GM19372 (cell line): ENCODE measurements around the gene UBE2G2.
A peak's percentile ranks its signal among the peaks of the same experiment; 100 is the strongest.

Experiments used
- ATAC-seq: cut with Tn5 transposase; IDR thresholded peaks from one replicate; pipeline ENCODE4 v1.9.1; 2021; ENCODE audit warnings: mild to moderate bottlenecking, low read depth, moderate library complexity; ENCODE audit not compliant: unreplicated experiment

The UBE2G2 gene, protein sequence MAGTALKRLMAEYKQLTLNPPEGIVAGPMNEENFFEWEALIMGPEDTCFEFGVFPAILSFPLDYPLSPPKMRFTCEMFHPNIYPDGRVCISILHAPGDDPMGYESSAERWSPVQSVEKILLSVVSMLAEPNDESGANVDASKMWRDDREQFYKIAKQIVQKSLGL

DNA sequence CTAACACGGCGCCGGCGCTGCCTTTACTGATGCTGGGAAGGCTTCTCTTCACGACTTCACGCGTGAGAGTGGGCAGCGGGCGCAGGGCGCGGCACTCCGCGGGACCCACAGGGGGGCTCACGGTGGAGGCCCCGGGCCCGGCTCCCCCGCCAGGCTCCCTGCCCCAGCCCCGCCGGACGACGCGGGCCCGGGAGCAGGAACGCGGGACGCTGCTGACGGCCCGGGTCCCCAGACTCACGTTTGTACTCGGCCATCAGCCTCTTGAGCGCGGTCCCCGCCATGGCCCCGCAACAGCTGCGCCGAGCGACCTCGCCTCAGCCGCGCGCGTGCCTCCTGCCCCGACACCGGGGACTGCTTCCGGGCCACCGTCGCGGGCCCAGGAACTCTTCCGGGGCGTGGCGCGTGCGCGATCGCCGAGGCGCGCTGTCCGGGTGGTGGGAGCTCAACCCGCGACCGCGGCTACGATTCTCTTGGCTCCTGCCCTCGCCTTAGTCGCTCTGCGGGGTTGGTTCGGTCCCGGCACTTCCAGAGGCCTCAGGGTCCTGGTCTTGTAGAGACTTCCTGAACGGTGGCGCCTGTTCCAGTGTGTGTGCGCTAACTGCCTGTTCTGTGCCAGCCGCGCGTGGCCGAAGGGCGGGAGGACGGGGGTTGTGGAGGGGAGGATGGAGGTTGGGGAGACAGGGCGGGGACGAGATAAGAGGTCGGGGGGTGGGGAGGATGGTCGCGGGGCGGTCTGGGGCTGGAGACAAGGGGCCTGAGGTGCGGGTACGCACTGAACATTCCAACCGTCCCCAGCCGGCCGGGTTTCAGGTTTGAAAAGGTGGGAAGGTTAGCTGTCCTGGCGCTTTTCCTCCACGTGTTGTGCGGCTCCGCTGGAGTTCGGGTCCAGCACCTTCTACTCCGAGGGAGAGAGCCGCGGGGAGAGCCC is at the start of gene UBE2G2:
Gene UBE2G2, minus strand, starts transcription at position 353 of the 928 bp plus-strand sequence. Its CDS starts 72 bp downstream, at position 281.
- peak; percentile 76 for ATAC-seq

DNA sequence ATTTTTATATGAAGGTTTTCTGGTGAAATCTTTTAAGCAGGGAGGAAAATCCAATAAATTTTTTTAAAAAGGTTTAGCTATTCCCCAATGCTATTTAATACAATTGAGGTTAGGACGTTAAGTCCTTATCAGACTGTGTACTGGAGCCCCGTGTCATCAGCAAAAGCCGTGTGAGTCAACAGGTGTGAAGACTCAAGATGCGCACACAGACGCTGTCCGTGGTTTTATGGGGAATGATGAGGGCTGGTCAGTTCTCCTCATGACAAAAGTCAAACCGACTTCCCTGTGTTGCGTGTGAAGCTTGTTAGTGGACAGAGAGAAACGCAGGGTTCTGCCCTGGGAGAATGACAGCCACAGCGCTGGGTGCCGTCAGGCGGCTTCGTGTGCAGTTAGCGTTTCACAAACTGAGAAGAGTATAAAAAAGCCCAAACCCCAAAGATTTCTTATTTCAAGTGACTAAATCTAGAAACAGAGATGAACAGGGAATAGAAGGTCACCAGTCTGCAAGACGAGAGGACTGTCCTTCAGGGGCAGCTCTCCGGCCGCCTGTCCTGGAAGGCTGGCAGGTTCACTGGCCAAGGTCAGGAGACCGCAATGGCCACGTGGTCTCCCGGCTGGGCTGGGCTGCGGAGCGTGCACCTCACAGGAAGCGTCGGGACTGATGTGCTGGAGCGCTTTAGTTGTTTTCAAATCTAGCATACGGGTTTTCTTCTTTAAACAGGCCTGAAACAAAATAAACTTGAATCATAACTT is 49.5 kb upstream of the UBE2G2 start:
- ATAC-seq: no peak

DNA sequence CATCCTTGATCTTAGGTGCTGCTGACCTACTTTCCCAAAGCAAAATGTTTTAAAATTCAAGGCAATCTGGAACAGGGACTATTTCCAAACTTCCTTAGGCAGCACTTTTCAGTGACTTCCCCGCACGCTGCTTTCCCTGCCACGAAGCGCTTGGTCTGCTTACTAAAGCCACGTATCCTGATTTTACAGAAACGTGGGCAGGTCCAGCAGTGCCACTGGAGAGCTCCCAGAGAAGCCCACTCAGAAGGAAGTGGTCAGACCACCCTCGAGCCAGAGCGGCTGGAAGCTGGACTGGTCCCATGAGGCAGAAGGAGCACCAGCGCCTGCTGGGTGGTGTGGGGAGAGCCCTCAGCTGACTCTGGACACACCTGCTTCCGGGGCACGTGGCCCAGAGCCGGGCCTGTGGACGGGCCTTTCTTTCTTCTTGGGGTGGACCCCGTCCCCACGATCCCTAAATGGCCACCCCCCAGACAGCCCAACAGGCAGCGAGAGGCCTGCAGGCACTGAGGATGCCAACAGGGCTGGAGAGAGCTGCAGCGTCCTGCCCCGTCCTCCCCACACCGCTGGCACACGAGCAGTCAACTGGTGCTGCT is 48.7 kb upstream of the UBE2G2 start:
- ATAC-seq: no peak

DNA sequence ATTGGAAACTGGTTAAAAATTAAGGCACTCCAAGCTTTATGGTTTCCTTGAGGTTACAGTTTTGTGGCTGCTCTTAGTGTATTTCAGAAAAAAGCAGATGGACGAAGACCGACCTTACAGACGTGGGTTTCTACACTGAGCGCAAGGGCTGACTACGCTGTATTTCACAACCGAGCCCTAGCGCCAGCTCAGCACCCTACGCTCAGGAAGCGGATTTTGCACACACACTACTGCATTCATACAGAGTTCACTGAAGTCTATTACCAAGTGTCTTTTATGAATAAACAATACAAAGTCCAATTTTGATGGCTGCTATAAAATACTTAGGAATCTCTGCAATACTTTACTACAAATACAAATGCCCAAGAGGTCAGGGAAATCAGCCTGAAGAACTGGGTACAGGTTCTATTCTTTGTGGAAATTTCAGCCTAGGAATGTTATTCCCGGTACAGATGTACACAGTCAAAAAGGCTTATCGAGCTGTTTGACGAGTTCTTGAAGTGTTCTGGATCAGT is 48.1 kb upstream of the UBE2G2 start:
- no peak for ATAC-seq

DNA sequence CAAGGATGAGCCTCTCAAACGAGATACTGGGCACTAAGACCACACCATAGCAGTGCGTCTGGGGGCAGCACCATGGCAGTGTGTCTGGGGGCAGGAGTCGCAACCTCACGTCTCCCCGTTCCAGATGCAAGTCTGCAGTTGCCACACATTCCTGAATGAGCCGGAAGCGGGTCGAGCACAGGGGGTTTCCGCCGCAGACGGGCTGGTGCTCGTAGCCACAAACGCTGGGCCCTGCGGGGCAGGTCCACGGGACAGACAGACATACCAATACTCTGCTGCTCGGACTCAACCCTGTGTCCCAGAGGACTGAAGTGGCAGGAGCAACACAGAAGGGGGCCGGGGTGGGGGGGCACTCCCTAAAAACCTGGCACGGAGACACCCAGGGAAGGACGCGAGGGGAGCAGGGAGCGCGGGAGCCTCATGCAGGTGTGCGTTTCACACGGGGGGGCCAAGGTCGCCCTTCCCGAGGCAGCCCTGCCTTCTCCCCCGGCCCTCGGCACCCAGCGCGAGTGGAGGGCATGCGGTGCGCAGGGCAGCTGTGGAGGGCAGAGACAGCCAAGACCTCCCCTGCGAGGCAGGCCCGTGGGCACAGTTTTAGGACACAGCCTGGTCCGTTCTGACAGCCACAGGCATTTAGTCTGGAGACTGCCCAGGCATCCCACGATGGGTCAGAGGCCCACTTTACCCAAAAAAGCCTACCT is 47.4 kb upstream of the UBE2G2 start:
- no peak for ATAC-seq

DNA sequence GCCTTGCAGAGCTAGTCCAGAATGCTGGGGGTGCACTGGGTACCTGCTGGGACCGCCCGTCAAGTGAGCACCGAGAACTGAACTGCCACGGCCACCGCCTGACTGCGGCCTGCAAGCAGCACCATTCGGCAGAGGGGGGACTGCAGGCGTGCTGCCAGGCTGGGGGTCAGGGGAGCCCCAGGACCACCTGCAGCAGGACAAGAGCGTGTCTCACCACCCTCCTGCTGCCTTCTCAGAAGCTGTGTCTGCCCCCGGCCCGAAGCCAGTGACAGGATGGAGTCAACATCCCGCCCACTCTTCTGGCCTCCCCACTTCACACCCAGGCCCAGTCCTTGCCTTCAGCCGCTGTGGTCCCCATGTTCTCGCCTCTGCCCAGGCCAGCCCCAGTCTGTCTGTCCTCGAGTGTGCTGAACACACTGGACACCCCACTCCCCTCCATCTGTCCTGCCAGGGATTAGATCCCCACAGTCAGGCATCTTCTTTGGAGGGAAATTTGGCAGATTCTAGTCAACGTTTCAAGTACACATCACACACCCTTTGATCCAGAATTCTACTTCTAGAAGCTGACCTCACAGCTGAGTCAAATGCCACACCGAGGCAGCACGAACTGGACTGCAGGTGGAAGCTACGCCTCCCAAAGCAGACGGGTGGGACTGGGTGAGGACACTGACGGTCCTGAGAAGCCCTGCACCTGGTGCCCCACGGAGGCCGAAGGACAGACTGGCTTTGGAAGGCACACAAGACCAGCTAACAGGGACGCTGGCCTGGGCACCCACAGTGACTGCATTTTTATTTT is 45.8 kb upstream of the UBE2G2 start:
- no peak for ATAC-seq

DNA sequence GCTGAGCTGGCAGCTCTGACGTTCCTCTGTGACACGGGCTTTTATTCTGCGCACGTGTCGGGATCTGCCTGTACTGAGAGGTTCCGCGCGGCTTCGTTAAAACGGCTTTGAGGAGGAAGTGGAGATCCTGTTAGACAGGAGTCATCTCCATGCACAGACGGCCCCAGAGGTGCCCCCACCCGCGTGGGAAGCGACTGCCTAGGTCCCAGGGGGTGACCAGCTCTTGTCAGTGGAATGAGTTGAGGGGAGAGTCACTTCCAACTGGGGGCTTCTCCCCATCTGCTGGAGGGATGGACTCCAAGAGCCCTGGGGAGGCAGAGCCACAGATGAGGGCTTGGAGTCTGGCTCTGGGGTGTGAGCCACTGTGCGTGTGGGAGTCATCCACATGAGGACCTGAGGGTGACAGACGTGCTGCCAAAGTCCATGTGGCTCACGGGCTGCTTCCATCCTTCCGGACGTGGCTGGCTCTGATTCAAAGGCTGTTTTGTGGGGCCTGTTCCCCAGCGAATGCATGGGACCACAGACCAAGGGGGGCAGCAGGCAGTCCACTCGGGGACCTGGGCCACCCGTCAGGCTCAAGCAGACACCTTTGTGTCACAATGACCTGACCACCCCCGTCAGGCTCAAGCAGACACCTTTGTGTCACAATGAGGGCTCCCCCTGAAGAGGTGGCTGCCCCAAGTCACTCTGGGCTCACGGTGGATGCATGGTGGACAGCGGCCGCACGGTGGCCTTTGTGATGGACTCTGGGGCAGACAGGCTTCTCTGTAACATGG is 45.1 kb upstream of the UBE2G2 start:
- ATAC-seq: no peak

DNA sequence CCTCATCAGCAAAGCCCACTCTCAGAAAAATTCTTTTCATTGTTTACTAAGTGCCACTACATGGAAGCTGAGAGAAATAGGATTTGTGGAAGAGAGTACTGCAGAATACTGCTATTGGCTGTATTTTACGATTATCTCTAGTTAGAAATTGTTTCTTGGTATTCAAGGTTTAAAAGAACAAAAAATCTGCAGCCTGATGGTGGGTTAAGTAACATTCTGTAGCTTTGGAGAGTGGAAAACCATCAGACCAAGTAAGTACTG is 44.5 kb upstream of the UBE2G2 start:
- ATAC-seq: no peak

DNA sequence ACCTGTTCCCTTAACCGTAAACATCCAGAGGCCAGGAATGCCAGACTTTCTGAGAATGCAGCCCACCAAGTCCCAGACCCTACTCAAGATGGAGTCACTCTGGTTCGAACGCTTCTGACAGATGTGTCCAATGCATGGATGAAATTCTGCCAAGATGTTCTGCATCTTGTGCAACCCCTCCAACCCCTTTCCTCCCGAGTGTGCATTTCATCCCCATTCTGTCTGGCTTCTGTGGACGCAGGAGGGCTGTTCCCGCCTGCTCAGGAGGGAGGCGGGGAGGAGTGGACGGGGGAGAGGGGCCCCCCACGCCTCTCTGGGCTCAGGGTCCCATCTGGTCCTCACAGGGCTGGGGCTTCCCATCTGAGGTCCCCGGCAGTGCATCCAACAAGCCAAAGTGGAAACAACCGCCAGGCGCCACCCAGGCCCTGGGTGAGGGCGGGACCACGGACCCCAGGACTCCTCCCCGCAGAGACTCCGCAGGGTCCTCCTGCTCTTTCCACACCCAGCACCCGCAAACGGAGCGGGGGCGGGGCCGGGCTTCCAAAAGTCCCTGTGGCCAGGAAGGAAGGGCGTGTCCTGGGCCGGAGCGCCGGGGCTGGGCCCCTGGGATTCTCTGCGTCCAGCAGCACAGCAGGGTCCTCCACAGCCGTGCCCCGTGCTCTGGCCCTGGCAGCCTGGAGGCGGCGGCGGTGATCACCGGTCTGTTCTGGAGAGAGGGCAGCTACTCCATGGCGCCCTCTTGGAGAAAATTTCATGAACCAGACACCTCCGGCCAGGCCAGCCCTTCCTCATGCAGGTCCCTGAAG is 44.0 kb upstream of the UBE2G2 start:
- ATAC-seq: no peak

DNA sequence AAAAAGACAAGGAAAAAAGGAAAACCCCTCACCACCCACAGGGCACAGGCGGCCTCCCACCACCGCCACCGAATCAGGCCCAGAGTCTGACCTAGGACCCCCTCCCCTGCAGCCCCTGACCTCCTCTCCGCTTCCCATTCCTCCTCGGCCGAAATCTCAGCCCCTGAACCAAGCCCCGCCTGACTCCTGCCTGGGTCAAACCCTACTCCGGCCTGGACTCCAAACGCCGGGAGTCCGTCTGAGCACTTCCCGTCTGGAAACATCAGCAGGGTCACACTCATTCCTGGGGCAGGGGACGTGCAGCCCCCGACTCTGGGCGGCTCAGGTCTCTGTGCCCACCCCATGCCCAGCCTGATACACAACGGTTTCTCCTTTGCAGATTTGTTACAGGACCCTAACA is 42.6 kb upstream of the UBE2G2 start:
- ATAC-seq: no peak

DNA sequence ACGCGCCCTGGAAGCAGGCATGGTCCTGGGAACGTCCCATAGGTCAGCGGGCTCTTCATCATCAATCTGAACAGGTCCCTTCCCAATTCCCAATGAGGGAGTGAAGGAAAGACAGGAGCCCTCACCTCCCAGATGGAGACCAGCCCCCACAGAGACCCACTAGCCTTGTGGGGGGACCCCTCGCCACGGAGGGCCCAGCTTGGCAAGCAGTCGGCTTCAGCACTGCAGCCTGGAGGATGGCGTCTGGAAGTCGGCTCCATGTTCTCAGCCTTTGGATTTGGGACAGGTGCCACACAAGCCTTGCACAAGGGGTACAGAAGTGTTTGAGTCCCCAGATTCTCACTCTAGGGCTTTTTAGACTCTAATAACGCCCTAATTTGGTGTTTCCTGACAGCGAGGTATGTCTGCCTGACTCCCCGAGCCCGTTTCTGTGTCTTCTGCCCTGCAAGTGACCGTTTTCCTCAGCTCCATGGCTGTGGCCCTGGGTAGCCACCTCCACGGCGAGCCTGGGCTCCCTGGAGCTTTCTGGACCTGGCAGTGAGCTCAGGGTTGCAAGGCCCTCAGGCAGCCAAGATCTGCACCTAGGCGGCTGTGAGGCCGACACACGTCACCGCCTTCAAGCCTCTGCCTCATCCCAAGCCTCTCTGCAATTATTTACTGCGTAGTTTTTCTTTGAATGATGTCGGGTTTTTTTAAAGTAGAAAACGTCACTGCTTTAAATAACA is 41.3 kb upstream of the UBE2G2 start:
- ATAC-seq: no peak

DNA sequence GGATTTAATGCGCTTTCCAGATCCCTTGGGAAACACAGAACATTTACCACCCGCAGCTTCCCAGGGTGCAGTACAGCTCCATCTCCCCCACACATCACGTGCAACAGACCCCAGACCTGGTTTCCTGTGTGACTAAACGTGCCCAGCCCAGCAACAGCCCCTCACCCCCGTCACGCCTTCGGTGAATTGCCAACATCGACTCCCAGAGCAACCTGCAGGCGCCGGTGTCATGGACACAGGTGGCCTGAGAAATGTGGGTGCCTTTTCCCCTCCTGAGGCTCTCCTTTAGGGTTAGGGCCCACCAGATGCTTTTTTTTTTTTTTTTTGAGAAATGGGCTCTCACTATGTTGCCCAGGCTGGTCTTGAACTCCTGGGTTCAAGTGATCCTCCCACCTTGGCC is 40.5 kb upstream of the UBE2G2 start:
- ATAC-seq: no peak

DNA sequence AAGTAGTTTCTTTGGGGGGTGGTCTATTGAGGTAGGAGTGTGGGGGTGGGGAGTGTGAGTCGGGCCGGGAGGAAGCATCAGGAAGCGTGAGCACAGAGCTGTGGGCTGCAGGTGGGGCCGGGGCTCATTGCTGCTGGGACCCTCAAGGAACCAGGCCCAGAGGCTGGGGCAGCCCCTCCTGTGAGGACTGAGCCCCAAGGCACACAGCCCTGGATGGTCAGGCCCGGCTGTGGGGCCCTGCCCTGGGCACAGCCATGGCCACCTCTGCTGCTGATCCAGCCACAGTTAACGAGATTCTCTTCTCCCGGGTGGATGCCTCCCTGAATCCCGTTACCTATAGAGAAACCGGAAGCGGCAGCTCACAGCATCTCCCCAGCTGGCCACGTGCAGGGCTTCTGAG is 39.2 kb upstream of the UBE2G2 start:
- ATAC-seq: no peak

DNA sequence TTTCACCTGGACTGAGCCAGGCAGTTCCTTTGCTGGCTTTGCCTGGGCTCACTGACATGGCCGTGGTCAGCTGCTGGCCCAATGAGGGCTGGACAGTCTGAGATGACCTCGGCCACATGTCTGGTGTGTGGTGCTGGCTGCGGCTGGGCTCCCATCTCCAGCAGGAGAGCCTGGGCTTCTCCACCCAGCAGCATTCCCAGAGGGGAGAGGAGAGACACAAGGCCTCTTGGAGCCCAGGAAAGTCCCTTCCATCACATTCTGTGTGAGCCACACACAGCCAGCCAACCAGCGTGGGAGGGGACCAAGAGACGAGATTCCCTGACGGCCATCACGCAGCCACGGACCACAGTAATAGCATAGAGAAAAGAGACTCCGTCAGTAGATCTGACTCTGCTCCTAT is 37.3 kb upstream of the UBE2G2 start:
- ATAC-seq: no peak

DNA sequence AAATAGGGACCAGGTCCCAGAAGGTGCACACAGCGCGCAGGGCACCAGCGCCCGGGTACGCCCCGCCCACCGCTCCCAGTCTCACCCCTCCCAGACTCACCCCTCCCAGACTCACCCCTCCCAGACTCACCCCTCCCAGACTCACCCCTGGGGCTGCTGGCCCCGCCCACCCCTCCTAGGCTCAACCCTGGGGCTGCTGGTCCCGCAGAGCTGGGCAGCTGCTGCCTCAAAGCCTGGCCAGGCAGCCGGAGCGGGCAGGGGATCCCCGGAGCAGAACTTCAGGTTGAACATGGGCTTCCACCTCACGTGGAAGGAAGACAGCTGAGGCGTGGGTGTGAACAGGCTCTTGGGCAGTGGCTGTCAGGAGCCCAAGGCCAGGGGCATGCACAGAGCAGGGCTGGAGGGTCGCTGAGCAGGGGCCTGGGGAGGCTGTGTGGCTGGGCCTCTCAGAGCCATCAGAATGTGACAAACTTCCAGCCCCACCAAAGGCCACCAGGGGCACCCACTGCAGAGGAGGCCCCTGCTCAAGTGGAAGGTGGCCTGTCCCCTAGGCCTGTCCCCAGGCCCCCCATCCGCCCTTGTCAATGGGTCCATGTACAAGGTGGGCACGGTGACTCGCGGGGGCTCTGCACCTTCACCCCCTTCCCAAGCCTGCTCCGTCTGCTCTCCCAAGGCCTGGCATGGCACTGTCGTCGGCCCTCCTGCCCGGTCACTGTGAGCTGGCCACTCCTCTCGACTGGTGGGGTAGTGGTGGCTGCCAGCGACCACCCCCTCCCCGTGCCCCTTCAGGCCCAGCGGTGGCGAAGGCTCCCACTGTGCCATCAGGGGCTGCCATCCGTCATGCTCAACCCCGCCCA is 36.6 kb upstream of the UBE2G2 start:
- no peak for ATAC-seq

DNA sequence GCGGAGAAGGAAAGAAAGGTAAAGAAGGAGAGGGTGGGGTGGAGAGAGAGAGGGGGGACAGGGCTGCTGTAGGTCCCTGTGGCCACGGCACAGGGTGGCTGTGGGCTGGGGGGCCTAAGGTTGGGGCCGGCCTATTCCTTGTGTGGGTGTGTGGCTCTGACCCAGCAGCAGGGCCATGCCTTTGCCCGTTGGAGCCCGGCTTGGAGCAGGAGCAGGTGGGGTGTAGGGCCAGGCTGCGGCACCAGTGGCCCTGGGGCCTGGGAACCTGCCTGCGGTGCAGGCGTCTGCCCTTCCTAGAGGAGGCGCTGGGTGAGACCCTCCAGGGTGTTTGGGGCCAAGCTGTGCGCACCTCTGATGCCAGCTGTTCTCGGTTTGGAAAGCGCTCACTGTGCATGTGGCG is 35.9 kb upstream of the UBE2G2 start:
- no peak for ATAC-seq
